Tibial nerve (tissue), 4 donors: ENCODE data around the gene OLIG2. TPM values are rescaled to one million over a fixed set of nuclear protein-coding genes. Genes with fewer than 3 reads are reported as not detected.

ENCODE experiments used
- DNase-seq, 2 donors: peaks; one replicate each; pipeline ENCODE4 v3.0.0-alpha.2; 2019; ENCODE audit warnings: low spot score in 2 of 2
- H3K27ac ChIP-seq, 4 donors: fragments of 200-600 bp; sonication (generic) in 3 of 4; one replicate each; pipeline ENCODE4 v1.5.1; 2017 to 2019; ENCODE audit warnings: mild to moderate bottlenecking in 1 of 4
- H3K27me3 ChIP-seq, 2 donors: fragments of 200-600 bp; sonication (generic) in 1 of 2; one replicate each; pipeline versions ENCODE4 v1.5.1 to v1.6.0; 2017 to 2019
- H3K36me3 ChIP-seq, 3 donors: fragments of 200-600 bp; sonication (generic); one replicate each; pipeline ENCODE4 v1.5.1; 2018 to 2019
- H3K4me1 ChIP-seq, 4 donors: fragments of 200-600 bp; sonication (generic) in 3 of 4; one replicate each; pipeline ENCODE4 v1.5.1; 2017 to 2019
- H3K4me3 ChIP-seq, 4 donors: fragments of 200-600 bp; sonication (generic) in 3 of 4; one replicate each; pipeline ENCODE4 v1.5.1; 2017 to 2019; ENCODE audit warnings: mild to moderate bottlenecking in 1 of 4, moderate library complexity in 1 of 4
- H3K9me3 ChIP-seq, 4 donors: fragments of 200-600 bp; sonication (generic) in 3 of 4; one replicate each; pipeline ENCODE4 v1.5.1; 2017 to 2019
- CTCF ChIP-seq, 5 experiments: fragments of 200-600 bp in 3 of 5; fragments of 450-650 bp in 2 of 5; sonication (generic) in 3 of 5; IDR thresholded peaks; one replicate each; pipeline ENCODE4 v1.5.1; 2016 to 2019; ENCODE audit warnings: antibody characterized with exemption in 5 of 5, mild to moderate bottlenecking in 3 of 5, moderate library complexity in 2 of 5
- EP300 ChIP-seq, 2 donors: sonication (generic); formaldehyde crosslinking; IDR thresholded peaks; one replicate each; pipeline ENCODE4 v1.6.1; 2017; ENCODE audit warnings: antibody characterized with exemption in 2 of 2, mild to moderate bottlenecking in 1 of 2
- POLR2A ChIP-seq, 2 donors: fragments of 450-650 bp; IDR thresholded peaks; one replicate each; pipeline ENCODE4 v1.6.1; 2017; ENCODE audit warnings: antibody characterized with exemption in 2 of 2, mild to moderate bottlenecking in 2 of 2, moderate library complexity in 2 of 2
- WGBS, 2 donors: methylation state at CpG; one replicate each; pipeline ENCODE4 v1.1.5; 2018; 5-methylcytosine and 5-hydroxymethylcytosine counted together
- total RNA-seq, 4 donors: library from RNA; depleted of rRNA; stranded (reverse); fragments of >200 nt; gene quantifications; one replicate each; pipeline ENCODE4 v1.1.0, GENCODE V29; 2016

The OLIG2 gene
- total RNA-seq, 4 donors from 2014 or later: 0.21 to 1.3 TPM; not detected in 2

- WGBS, 2 donors: 73% methylated on average over 5 of the region's 5 CpGs
- Histone ChIP-seq H3K4me1 (peaks cover 0 to 17% (median 0%) of the 10 kb centered on the region in 4 donors), H3K27ac (no peak overlapping the region), H3K27me3 (no peaks in the 10 kb centered on the region), H3K9me3 (no peaks in the 10 kb centered on the region), H3K36me3 (no peaks in the 10 kb centered on the region), H3K4me3 (no peak overlapping the region)
- no peak for TF ChIP-seq POLR2A (IDR thresholded peaks at IDR 0.05)
- no peak for TF ChIP-seq CTCF (IDR thresholded peaks at IDR 0.05)
- TF ChIP-seq EP300 (IDR thresholded peaks at IDR 0.05): no peak
- DNase-seq: no peak
These were observed 30.3 kb downstream of the OLIG2 start for GRCh38 chr21:33055991-33056390.

- Histone ChIP-seq H3K4me3 (no peak overlapping the region), H3K36me3 (no peaks in the 10 kb centered on the region), H3K4me1 (peaks cover 0 to 17% (median 0%) of the 10 kb centered on the region in 4 donors), H3K27me3 (peaks cover 0 to 10% of the 10 kb centered on the region in 2 donors), H3K27ac (no peak overlapping the region), H3K9me3 (no peaks in the 10 kb centered on the region)
- WGBS, 2 donors: 91% methylated on average over 10 to 11 of the region's 11 CpGs
- no peak for TF ChIP-seq EP300 (IDR thresholded peaks at IDR 0.05)
- no peak for TF ChIP-seq POLR2A (IDR thresholded peaks at IDR 0.05)
- no peak for TF ChIP-seq CTCF (IDR thresholded peaks at IDR 0.05)
- no peak for DNase-seq
These were observed 31.7 kb downstream of the OLIG2 start for GRCh38 chr21:33057385-33057940.

- no peak overlapping the region for H3K27ac ChIP-seq
- peaks cover 0 to 17% (median 0%) of the 10 kb centered on the region in 4 donors for H3K4me1 ChIP-seq
- H3K4me3 ChIP-seq: no peak overlapping the region
- no peaks in the 10 kb centered on the region for H3K36me3 ChIP-seq
- WGBS, 2 donors: 54 to 63% methylated on average over 4 to 6 of the region's 6 CpGs
- no peaks in the 10 kb centered on the region for H3K9me3 ChIP-seq
- H3K27me3 ChIP-seq: peaks cover 0 to 21% of the 10 kb centered on the region in 2 donors
- no peak for TF ChIP-seq POLR2A (IDR thresholded peaks at IDR 0.05)
- TF ChIP-seq EP300 (IDR thresholded peaks at IDR 0.05): no peak
- DNase-seq: no peak
These were observed 32.8 kb downstream of the OLIG2 start for GRCh38 chr21:33058527-33058926.

GRCh38 chr21:33058957-33059356 lies 33.2 kb downstream of the OLIG2 start:
- TF ChIP-seq CTCF (IDR thresholded peaks at IDR 0.05) (no peak), POLR2A (IDR thresholded peaks at IDR 0.05) (no peak), EP300 (IDR thresholded peaks at IDR 0.05) (no peak)
- H3K27me3 ChIP-seq: peaks cover 0 to 25% of the 10 kb centered on the region in 2 donors
- 40 to 49% methylated on average over 6 of the region's 6 CpGs for WGBS, 2 donors
- H3K4me1 ChIP-seq: peaks cover 0 to 17% (median 0%) of the 10 kb centered on the region in 4 donors
- peak overlapping the region in 1 of 4 donors; percentile 27 for H3K27ac ChIP-seq
- H3K36me3 ChIP-seq: no peaks in the 10 kb centered on the region
- H3K4me3 ChIP-seq: no peak overlapping the region
- no peak for DNase-seq
- H3K9me3 ChIP-seq: no peaks in the 10 kb centered on the region

DNA sequence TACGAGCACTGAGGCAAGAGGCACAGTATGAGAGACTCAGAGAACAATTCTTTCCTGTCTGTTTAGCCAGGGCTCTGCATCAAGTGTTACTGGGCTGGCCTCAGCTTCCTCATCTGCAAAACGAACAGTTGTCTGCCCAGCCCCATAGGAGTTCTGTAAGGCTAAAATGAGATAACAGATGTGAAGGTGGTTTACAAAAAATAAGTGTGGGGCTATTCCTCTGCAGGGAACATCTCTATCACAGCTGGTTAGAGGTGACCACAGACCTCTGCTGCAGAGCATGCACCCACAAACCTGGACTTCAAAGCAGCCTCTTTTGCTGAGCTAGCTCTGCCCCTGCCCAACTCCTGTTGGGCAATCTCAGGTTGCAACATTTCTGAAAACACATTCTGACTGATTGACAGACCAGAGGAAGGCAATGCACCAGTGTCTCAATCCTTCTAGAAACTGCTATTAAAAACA lies 33.7 kb downstream of the OLIG2 start:
- Histone ChIP-seq H3K27ac (peak overlapping the region in 1 of 4 donors; percentile 27), H3K9me3 (no peaks in the 10 kb centered on the region), H3K4me1 (peaks cover 0 to 20% (median 1%) of the 10 kb centered on the region in 4 donors), H3K36me3 (no peaks in the 10 kb centered on the region), H3K27me3 (peaks cover 0 to 30% of the 10 kb centered on the region in 2 donors), H3K4me3 (no peak overlapping the region)
- 22 to 29% methylated on average over 2 of the region's 2 CpGs for WGBS, 2 donors
- TF ChIP-seq EP300 (IDR thresholded peaks at IDR 0.05) (peak in 1 of 2 donors; percentile 72), CTCF (IDR thresholded peaks at IDR 0.05) (no peak), POLR2A (IDR thresholded peaks at IDR 0.05) (no peak)
- DNase-seq: peak in 1 of 2 donors; percentile 57
